GM21526 (cell line): Measurements from ENCODE around the gene ADAM33.

Source experiments
- ATAC-seq: cut with Tn5 transposase; IDR thresholded peaks from one replicate; pipeline ENCODE4 v1.9.1; 2021; ENCODE audit warnings: moderate library complexity; ENCODE audit not compliant: unreplicated experiment, low FRiP score

The ADAM33 gene

DNA sequence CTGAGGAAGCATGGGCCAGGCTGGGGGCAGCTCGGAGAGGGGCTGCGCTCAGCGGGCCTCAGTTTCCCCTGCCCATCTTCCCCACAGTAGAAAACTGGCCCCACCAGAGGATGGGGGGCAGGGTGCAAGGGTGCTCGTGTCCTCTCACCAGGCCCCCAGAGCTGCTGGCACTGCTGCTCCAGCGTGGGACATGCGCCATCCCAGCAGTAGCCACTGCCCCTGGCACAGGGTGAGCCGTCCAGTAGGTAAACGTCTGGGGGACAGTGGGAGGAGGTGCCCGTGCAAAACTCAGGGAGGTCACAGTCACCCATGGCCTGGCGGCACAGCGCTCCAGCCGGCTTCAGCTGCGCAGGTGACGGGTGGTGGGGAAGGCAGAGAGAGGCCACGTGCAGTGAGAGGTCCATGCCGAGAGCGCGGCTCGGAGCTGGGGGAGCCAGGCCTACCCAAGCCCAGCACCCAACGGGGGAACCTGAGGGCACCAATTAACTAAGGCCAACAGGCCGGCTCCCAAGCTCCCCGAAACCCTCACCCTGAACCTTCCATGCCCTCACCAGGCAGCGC is 9.7 kb downstream of the ADAM33 start:
- ATAC-seq = no peak

- ATAC-seq = no peak
Measured at GRCh38 chr20:3670945-3671344, 10.9 kb downstream of the ADAM33 start.

- ATAC-seq = no peak
Measured at GRCh38 chr20:3670511-3670910, 11.3 kb downstream of the ADAM33 start.

- ATAC-seq = no peak
Measured at GRCh38 chr20:3669710-3670367, 12.0 kb downstream of the ADAM33 start.

DNA sequence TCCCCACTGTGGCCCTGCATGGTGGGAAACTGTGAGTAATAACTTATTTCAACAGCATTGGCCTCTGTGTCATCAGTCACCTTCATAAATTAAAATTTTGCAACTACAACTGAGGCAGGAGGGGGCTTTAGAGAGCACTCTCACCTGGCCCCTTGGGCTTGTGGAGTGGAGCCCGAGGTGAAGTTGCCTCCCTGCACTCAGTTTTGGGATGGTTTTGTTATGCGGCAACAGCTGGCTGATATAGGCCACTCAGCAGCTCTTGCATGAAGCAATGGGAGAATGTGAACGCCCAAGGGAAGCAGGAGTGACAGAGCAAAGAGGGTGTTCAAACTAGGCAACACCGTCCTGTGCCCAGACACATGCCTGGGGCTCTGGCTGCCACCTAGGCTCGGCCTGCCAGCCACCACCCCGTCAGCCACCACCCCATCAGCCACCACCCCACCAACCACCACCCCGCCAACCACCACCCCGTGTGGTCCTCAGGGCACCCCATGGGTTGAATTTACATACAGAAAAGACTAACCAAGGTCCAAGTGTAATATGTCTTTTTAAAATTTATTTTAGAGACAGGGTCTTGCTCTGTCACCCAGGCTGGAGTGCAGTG is 14.3 kb downstream of the ADAM33 start:
- ATAC-seq = no peak

DNA sequence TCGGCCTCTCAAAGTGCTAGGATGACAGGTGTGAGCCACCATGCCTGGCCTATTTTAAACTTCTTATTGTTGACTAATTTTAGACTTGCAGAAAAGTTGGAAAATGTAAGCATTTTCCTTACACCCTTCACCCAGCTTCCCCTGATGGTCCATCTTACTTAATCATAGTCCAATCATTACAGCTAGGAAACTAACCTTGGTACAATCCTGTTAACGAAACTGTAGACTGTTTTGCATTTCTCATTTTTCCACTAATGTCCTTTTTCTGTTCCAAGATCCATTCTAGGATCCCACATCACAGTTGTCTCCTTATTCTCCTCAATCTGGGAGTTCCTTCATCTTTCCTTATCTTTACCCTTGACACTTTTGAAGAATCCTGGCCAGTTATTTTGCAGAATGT is 18.0 kb downstream of the ADAM33 start:
- ATAC-seq = no peak

DNA sequence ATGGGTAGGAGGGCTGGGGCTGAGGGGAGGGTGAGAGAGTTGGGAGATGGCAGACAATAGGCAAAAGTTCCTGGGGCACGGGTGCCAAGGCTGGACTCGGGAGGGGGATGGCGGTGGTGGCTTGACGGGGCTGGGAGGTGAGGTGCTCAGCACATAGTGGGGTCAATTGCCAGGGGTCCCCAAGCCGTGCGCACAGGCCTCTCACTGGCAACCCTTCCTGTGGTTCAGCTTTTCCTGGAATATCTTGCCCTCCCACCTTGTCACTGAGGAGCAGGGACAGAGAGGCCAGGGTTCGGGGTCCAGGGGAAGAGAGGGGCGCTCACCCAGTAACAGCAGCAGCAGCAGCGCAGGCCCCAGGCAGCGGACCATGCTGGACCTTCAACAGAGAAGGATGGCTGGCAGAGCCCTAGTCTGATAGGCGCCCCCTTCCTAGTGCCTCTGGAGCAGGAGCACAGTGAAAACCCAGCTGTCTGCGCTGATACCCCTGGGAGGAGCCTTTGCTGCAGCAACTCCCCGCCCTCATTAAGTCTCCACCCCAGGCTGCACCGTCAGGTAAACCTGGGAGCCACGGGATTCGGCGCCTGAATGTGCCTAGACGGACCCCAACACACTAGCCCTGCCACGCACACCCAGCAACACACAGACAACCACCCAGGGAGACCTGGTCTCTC is 18.6 kb downstream of the ADAM33 start, which contains the start of gene GFRA4:
Gene GFRA4 (minus strand): TSS at position 369 of the 671 bp plus-strand sequence. CDS start 0 bp downstream, at position 369.
- no peak for ATAC-seq

- no peak for ATAC-seq
Measured at GRCh38 chr20:3661814-3662665, 19.8 kb downstream of the ADAM33 start.

GRCh38 chr20:3661060-3661813 is 20.6 kb downstream of the ADAM33 start:
- ATAC-seq = no peak

- ATAC-seq = no peak
Measured at GRCh38 chr20:3660262-3661059, 21.3 kb downstream of the ADAM33 start.

- ATAC-seq = no peak
Measured at GRCh38 chr20:3659492-3660261, 22.1 kb downstream of the ADAM33 start.

- ATAC-seq = peak; percentile 90
Measured at GRCh38 chr20:3658716-3659491, 22.9 kb downstream of the ADAM33 start.

GRCh38 chr20:3658019-3658715 is 23.6 kb downstream of the ADAM33 start:
- no peak for ATAC-seq

GRCh38 chr20:3655131-3655405 is 26.7 kb downstream of the ADAM33 start:
- ATAC-seq = no peak

GRCh38 chr20:3654326-3655130 is 27.3 kb downstream of the ADAM33 start:
- ATAC-seq = no peak

- no peak for ATAC-seq
Measured at GRCh38 chr20:3653921-3654320, 27.9 kb downstream of the ADAM33 start.
